GM19438 (cell line): Measurements from ENCODE around the gene OSCAR.
"Not testable (repeated sequence)": the region's sequence is repeated elsewhere in the genome, so short reads cannot be mapped to it uniquely, and the experiment has no call there.

Experiments
- ATAC-seq: cut with Tn5 transposase; IDR thresholded peaks from one replicate; pipeline ENCODE4 v1.9.1; 2021; ENCODE audit warnings: low read depth; ENCODE audit not compliant: unreplicated experiment

Gene OSCAR

GRCh38 chr19:54095859-54096616 lies 4.6 kb downstream of the OSCAR start:
- ATAC-seq, result not testable (repeated sequence)

- no peak for ATAC-seq
Observed at GRCh38 chr19:54095136-54095858, 5.3 kb downstream of the OSCAR start.

GRCh38 chr19:54094426-54095000 lies 6.1 kb downstream of the OSCAR start:
- no peak for ATAC-seq

GRCh38 chr19:54084410-54084809 lies 16.2 kb downstream of the OSCAR start:
- no peak for ATAC-seq

GRCh38 chr19:54081032-54081431 lies 19.6 kb downstream of the OSCAR start, which contains the start of gene TARM1:
Gene TARM1, minus strand, starts transcription at chr19:54081365. Its CDS starts 25 bp downstream, at chr19:54081340.
- ATAC-seq, result no peak

GRCh38 chr19:54077334-54077733 lies 23.3 kb downstream of the OSCAR start:
- no peak for ATAC-seq

- no peak for ATAC-seq
Observed at GRCh38 chr19:54074851-54075250, 25.8 kb downstream of the OSCAR start.

- no peak for ATAC-seq
Observed at GRCh38 chr19:54073829-54074228, 26.8 kb downstream of the OSCAR start.

GRCh38 chr19:54069470-54069869 lies 31.1 kb downstream of the OSCAR start:
- ATAC-seq, result no peak

GRCh38 chr19:54063350-54064116 lies 37.1 kb downstream of the OSCAR start, which contains the start of gene VSTM1:
Gene VSTM1, minus strand, starts transcription at chr19:54063897. Its CDS starts 120 bp downstream, at chr19:54063777.
- no peak for ATAC-seq

- no peak for ATAC-seq
Observed at GRCh38 chr19:54062643-54063042, 38.0 kb downstream of the OSCAR start.

GRCh38 chr19:54047616-54048015 lies 53.0 kb downstream of the OSCAR start:
- no peak for ATAC-seq

- ATAC-seq, result no peak
Observed at GRCh38 chr19:54045771-54046170, 54.8 kb downstream of the OSCAR start.
